ENCODE results near the gene TMIE.
A peak's percentile ranks its signal among the peaks of the same experiment; 100 is the strongest.
"Not testable (repeated sequence)": the region's sequence is repeated elsewhere in the genome, so short reads cannot be mapped to it uniquely, and the experiment has no call there.

Gene TMIE

GRCh38 chr3:46722443-46722842 is 21.3 kb downstream of the TMIE start:
- DNase-seq (ENCODE audit: low read depth in 2 of 2), result no peak

- DNase-seq (ENCODE audit: low read depth in 2 of 2), result no peak
Observed at GRCh38 chr3:46724424-46724823, 23.2 kb downstream of the TMIE start.

GRCh38 chr3:46725621-46726314 is 24.6 kb downstream of the TMIE start:
- no peak for DNase-seq (ENCODE audit: low read depth in 2 of 2)

GRCh38 chr3:46729038-46729437 is 27.8 kb downstream of the TMIE start:
- no peak for DNase-seq (ENCODE audit: low read depth in 2 of 2)

- DNase-seq (ENCODE audit: low read depth in 2 of 2), result no peak
Observed at GRCh38 chr3:46730819-46731218, 29.6 kb downstream of the TMIE start.

GRCh38 chr3:46731795-46732194 is 30.6 kb downstream of the TMIE start:
- no peak for DNase-seq (ENCODE audit: low read depth in 2 of 2)

GRCh38 chr3:46733026-46733800 is 32.0 kb downstream of the TMIE start:
- no peak for DNase-seq (ENCODE audit: low read depth in 2 of 2)

GRCh38 chr3:46734773-46735172 is 33.6 kb downstream of the TMIE start:
- DNase-seq (ENCODE audit: low read depth in 2 of 2), result no peak

- DNase-seq (ENCODE audit: low read depth in 2 of 2), result no peak
Observed at GRCh38 chr3:46736006-46736872, 35.0 kb downstream of the TMIE start.

- DNase-seq (ENCODE audit: low read depth in 2 of 2), result no peak
Observed at GRCh38 chr3:46737329-46737731, 36.1 kb downstream of the TMIE start.

- not testable (repeated sequence) for DNase-seq (ENCODE audit: low read depth in 2 of 2)
Observed at GRCh38 chr3:46739565-46739964, 38.4 kb downstream of the TMIE start.

- DNase-seq (ENCODE audit: low read depth in 2 of 2), result no peak
Observed at GRCh38 chr3:46742992-46743585, 41.9 kb downstream of the TMIE start.

- DNase-seq (ENCODE audit: low read depth in 2 of 2), result no peak
Observed at GRCh38 chr3:46746711-46747110, 45.5 kb downstream of the TMIE start.

GRCh38 chr3:46748170-46748569 is 47.0 kb downstream of the TMIE start:
- no peak for DNase-seq (ENCODE audit: low read depth in 2 of 2)

- DNase-seq (ENCODE audit: low read depth in 2 of 2), result no peak
Observed at GRCh38 chr3:46749129-46749528, 47.9 kb downstream of the TMIE start.

GRCh38 chr3:46750555-46751038 is 49.4 kb downstream of the TMIE start:
- no peak for DNase-seq (ENCODE audit: low read depth in 2 of 2)

GRCh38 chr3:46753127-46753526 is 51.9 kb downstream of the TMIE start:
- peak in 1 of 2 donors; percentile 1 for DNase-seq (ENCODE audit: low read depth in 2 of 2)

GRCh38 chr3:46755646-46756045 is 54.5 kb downstream of the TMIE start:
- DNase-seq (ENCODE audit: low read depth in 2 of 2), result no peak

- no peak for DNase-seq (ENCODE audit: low read depth in 2 of 2)
Observed at GRCh38 chr3:46756642-46757041, 55.5 kb downstream of the TMIE start.

GRCh38 chr3:46759239-46760167 is 58.3 kb downstream of the TMIE start:
- DNase-seq (ENCODE audit: low read depth in 2 of 2), result no peak

Data from stimulated activated CD4-positive, alpha-beta T cell treated with anti-CD3 and anti-CD28 coated beads, Interleukin-4, amount 100 ng/mL, for 48 hours (primary cell).